CD4-positive, alpha-beta T cell treated with Interferon alpha-2 for 1 hour (primary cell): Measurements from ENCODE around the gene OR6X1.

Experiments
- DNase-seq, 2 donors: peaks; one replicate each; pipeline ENCODE4 v3.0.0-alpha.2; 2020 to 2022

OR6X1 gene, protein sequence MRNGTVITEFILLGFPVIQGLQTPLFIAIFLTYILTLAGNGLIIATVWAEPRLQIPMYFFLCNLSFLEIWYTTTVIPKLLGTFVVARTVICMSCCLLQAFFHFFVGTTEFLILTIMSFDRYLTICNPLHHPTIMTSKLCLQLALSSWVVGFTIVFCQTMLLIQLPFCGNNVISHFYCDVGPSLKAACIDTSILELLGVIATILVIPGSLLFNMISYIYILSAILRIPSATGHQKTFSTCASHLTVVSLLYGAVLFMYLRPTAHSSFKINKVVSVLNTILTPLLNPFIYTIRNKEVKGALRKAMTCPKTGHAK

DNA sequence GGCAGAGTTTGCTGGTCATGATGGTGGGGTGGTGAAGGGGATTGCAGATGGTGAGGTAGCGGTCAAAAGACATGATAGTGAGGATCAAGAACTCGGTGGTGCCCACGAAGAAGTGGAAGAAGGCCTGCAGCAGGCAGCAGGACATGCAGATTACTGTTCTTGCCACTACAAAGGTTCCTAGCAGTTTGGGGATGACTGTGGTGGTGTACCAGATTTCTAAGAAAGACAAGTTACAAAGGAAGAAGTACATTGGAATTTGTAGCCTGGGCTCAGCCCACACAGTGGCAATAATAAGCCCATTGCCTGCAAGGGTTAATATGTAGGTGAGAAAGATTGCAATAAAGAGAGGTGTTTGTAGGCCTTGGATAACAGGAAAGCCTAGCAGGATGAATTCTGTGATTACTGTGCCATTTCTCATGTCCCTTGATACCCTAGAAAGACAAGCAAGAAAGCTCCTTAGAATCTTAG lies at the start of gene OR6X1:
TSS of gene OR6X1 (minus strand) at position 418 of the 468 bp plus-strand sequence. CDS start at position 418, 0 bp downstream.
- DNase-seq: no peak

DNA sequence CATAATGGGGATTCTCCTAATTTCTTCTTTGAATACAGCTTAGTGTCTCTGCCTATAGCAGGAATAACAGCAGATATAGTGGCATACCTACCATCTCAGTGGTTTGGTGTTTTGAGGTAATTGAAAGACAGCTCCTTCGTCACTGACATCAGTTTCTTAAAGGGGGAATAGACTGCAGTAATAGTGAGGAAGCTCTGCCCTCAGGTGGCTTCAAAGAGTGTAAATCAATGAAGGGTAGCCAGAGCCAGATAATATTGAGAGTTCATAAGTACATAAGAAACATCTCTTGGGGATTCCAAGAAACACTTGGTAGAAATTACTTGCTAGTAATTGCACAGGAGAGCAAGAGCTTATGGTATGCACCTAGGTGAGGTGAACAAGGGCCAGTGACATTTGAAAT lies 47.4 kb upstream of the OR6X1 start:
- DNase-seq: no peak

DNA sequence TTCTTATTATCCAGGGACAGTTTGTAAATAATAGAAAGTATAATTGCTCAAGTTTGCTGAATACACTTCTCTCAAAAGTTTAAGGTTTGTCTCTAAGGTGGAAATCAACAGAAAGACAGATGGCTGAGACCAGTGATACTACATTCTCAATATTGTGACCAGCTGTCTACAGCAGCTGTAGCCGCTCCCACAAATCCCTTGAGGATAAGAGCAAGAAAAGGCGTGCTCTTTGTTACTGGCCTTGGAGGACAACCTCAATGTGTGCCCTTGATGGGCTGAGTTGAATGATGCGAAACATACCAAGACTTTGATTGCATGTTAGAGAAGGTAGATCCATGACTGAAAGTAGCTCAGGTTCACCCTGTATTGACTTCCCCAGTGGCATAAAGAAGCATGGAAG lies 45.7 kb upstream of the OR6X1 start:
- DNase-seq: no peak

DNA sequence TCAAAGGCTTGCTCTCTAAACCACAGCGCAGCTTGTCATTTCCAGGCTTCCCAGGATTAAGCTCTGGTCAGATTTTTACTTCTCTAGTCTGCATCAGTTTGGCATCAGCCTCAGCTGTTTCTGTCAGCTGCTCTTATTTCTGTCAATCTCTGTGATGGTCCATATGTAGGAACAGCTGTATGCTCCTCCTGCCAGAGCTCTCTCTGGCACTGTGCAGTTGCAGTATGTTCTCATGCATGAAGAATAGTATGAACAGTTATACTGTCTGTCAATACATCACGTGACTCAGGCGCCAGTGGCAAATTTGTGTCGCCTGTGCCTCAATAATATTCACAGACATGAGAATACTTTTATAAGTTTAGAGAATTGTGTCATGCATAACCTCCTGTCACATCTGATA lies 45.1 kb upstream of the OR6X1 start:
- DNase-seq: no peak

DNA sequence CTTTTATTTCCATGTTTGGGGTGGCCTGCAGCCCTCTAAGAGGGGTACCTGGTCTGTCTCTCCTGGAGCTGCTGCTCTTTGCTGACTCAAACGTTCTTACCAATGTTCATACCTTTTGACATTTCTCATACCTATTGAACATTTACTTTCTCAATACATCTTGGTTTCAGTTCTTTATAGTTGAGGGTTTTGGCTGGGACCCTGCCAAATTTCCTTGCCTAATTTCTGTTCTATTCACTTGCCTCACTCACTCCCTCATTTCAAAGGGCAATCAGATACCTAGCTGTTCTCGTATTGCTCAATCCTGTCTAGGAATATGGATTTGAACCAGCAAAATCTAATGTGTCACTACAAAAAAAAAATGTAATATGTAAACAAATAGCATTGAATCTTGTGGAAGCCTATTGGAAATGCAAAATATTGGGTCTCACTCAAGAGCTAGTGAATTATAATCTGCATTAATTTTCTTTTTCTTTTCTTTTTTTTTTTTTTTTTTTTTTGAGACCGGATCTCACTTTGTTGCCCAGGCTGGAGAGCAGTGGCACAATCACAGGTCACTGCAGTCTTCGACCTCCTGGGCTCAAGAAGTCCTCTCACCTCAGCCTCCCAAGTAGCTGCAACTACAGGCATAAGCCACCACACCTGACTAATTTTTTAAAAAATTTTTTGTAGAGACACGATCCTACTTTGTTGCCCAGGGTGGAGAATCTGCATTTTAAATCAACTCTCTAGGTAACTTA lies 44.4 kb upstream of the OR6X1 start:
- DNase-seq: no peak

DNA sequence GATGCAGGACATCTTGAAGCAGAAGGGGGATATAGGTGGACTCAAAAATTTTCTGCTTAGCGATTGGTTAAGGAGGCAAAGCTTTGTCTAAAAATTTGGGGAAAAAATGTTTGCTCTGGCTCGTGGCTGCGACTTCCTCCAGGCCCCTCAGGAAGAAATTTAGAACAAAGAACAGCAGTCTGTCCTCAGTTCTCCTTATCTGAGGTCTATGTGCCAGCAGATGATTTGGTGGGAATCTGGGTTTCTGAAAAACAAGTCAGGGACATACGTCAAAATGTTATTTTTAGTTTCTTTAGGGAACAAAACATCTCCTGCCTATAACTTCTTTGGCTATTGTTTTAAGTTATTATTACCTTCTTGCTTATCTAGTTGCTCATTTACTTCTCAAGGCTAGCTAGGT lies 43.8 kb upstream of the OR6X1 start:
- DNase-seq: no peak

DNA sequence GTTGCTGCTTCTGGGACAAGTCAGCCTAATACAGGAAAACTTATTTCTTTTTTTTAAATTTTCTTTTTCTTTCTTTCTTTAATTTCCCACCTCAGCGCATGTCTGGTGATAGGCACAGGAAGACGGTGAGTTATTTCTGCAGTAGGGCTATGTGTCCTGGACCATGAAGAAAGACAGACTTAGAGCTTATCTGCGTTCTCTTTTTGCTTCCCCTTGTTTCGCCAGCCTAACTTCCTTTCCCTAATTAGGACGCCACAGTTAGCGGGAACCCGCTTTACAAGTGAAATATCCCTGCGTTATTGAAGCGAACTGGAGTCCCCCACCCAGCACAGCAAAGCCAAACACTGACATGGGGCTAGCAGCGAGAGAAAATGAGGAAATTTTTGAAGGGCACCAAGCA lies 43.2 kb upstream of the OR6X1 start:
- DNase-seq: no peak

DNA sequence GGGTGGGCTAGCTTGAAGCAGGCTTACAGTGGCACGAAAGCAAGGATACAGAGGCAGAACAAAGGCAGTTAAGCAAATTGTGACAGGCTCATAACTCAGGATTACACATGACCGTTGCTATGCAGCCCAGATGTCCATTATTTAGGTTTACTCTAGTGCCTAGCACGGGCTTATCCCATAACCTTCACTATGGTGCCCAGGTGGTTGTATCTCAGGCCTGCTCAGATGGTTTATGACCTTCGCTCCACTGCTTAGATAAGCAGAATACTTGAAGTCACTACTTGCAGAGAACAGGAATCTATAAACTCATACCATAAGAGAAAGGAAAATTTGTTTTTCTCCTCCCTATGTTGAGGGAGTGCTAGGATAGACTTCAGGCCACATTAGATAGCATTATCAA lies 42.8 kb upstream of the OR6X1 start:
- DNase-seq: no peak

DNA sequence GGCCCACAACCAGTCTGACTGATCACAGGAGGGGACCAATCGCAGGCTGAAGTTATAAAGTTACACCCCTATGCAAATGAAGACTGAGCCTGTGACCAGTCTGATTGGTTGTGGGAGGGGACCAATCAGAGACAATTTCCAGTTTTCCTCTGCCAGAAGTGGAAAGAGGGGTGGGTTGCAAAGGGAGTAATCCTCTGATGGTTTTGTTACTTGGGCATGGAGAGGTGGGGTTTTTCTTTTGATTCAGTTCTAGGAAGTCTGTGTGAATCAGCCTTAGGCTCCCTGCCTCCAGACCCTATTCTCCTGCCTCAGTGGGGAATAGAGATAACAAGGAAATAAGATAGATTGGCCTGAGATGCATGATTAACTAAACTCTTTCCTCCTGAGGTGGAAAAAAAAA lies 41.9 kb upstream of the OR6X1 start:
- no peak for DNase-seq

DNA sequence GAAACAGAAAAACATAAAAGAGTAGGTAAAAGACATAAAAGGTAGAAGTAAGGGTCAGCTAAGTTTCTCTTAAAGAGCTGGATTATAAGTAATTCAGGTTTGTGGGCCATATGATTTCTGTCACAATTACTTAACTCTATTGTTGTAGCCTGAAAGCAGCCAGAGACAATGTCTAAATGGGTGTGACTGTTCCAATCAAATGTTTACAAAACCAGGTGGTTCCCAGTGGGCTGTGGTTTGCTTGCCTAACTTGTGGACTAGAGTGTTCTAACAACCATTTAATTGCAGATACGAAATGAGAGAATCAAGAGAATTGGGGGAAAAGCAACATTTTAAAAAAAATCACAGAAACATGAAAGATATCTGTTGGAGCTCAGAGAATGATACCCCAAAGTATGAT lies 29.2 kb upstream of the OR6X1 start:
- no peak for DNase-seq

DNA sequence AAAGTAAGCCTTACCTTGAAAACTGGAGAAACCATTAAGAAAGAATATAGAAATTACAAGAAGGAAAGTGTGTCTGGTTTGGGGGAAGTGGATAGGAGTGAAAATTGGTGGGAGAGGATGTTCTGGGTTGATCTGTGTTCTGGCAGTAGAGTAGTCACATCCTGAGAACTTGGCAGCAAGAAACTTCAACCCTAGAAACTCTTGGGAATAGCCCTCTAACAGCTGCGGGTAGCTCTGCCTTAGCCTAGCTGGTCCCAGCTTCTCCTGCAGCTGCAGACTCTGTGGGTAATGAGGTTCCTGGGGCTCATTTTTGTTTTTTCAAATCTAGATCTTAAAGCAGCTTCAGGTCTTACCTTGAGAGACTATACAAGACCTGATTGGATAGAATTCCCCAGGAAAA lies 24.2 kb upstream of the OR6X1 start:
- no peak for DNase-seq

DNA sequence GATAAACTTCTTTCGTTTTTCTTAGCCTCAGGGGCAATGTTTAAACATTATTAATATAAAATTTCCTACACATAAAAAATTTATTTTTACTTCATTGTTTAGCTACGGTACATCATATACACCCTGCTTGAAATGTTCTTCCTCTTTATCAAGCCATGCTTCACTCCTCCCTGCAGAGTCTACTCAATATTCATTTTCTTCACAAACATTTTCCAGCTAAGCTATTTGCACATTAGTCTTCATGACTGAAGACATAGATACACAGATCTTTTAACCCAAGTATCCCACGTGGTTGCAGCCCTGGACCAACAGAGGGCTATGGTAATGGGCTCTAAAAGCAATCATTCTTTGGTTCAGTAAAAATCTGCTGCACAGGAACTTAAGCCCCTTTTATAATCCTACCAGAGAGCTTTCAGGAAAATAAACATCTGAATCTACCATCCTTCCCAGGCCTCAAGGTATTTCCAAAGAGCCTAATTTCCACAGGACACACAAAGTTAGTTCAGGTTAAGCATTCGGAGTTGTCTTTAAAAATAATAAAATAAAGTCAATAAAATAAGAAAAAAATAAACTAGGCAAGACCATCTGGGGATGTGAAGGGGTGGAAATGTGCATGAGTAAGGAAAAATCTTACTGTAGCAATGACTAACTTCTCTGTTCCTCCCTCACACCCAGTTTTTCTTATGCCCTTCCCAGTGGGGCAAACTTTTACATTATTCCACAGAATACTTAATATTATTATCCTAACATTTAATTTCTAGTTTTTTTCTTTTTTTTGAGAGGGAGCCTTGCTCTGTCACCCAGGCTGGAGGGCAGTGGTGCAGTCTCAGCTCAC lies 21.6 kb upstream of the OR6X1 start:
- no peak for DNase-seq

DNA sequence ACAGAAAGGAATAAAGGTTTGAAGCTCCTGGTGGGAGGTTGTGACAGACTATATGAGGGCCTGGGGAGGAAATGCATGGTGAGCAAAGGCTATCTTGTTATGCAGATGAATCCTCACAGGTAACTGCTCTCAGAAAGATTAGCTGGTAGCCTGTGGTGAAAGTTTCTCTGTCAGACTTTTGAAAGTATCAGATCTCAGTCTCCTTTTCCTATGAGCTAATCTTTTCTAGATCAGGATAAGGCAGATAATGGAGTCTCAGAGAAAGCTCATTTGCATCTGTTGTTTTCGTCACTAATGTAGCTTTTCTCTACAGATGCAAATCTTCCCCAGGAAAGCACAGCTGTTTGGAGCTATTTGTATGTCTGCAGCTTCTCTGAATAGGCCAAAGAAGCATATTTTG lies 21.0 kb upstream of the OR6X1 start:
- DNase-seq: no peak

DNA sequence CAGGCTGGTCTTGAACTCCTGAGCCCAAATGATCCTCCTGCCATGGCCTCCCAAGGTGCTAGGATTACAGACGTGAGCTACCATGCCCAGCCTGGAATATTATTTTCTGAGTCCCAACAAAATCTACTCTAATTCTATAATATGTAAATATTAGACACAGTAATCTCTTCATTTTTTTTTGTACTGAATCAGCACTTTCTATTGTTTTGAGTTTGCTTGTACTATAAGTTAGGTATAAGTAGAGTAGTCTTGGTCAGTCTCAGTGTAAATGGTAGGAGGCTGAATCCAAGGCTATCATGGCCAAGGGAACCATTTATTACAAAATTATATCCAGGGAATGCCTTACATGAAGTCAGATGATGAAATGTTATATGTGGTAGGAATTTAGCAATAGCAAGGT lies 19.6 kb upstream of the OR6X1 start:
- DNase-seq: no peak

DNA sequence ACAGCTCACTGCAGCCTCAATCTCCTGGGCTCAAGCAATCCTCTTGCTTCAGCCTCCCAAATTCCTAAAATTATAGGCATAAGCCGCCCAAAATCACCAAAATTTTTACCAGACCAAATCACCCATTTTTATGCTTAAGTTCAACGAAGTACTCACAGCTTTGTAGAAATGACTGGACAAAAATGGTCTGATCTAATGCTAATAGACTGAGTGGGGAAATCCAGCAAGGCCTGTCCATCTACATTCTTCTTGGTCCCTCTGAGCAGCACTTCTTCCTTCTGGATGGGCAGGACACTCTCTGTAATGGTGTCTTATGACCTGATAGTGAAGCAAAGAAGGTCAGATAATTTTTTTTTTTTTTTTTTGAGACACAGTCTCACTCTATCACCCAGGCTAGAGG lies 18.7 kb upstream of the OR6X1 start:
- no peak for DNase-seq

DNA sequence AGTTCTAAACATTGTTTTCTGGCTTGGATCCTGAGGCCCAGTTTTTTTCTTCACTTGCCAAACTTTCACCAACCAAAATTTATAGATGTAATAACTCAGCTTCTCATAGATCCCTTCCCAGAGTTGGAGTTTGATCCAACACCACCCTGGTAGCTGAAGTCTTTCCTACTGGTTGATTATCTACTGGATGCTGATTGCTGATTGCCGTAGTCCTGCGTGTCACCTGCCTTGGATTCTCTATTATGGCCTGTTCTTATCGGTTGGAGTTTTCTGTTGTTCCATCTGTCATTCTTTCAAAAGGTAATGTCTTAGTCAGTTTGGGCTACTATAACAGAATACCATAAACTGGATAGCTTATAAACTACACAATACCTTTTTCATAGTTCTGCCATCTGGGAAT lies 17.3 kb upstream of the OR6X1 start:
- no peak for DNase-seq

DNA sequence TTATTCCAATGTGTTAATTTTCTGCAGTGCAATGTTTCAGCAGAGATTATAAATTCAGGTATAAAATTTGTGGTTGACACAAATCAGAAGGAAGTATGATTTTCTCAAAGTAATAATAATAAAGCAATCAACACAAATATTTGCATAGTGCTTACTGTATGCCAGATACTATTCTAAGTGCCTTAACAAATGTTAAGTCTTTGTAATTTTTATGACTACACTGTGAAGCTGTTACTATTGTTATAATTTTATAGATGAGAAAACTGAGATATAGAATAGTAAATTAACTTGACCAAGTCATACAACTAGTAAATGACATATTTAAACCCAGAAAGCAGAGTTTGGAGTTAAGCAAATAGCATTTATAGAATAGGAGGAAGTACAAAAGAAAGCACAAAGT lies 16.4 kb upstream of the OR6X1 start:
- DNase-seq: no peak

DNA sequence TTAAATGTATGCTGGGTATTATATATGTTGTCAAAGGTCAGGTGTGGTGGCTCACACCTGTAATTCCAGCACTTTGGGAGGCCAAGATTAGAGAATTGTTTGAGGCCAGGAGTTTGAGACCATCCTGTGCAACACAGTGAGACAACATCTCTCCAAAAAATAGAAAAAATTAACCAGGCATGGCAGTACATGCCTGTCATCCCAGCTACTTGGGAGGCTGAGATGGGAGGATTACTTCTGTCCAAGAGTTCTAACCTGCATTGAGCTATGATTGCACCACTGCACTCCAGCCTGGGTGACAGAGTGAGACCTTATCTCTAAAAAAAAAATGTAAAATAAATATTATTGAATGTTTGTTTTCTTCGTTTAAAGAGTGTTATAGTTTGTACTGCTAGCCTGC lies 11.3 kb upstream of the OR6X1 start:
- no peak for DNase-seq

DNA sequence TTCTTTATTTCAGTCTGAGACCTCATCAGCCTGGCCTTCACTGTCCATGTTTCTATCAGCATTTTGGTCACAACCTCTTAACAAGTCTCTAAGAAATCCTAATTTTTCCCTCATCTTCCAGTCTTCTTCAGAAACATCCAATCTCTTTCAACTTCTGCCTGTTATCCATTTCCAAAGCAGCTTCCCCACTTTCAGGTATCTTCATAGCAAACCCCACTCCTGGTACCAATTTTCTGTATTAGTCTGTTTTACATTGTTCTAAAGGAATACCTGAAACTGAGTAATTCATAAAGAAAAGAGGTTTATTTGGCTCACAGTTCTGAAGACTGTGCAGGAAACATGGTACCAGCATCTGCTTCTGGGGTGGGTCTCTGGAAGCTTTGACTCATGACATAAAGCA lies 8.1 kb upstream of the OR6X1 start:
- no peak for DNase-seq

DNA sequence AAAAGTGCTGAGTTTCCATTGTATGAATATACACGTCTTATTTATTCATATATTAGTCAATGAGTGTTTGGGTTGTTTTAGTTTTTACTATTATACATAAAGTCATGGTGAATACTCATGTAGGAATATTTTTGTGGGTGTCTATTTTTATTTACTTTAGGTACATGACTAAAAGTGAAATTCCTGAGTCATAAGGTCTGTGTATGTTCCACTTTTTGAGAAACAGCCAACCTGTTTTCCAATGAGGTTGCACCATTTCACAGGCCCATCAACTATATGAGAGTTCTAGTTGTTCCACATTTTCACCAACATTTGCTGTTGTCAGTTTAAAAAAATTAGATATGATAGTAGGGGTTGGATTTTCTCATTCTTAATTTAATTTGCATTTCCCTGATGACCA lies 6.6 kb upstream of the OR6X1 start:
- DNase-seq: no peak

DNA sequence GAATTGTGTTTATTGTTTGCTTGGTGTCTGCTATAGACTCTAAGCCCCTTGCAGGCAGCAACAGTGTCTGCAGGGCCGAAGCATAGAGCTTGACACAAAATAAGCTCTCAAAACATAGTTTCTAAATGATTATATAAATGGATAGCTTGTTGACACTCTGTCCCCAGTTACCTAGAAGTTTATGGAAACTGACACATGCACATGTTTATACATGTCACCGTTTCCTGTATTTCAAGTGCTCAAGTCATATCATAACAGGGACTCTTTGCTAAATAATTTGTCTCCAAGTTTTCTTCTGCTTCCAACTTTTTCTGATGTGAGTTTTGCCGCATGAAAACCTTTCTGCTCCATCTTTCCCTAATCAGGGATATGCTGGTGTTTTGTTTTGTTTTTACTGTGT lies 3.7 kb upstream of the OR6X1 start:
- DNase-seq: no peak

DNA sequence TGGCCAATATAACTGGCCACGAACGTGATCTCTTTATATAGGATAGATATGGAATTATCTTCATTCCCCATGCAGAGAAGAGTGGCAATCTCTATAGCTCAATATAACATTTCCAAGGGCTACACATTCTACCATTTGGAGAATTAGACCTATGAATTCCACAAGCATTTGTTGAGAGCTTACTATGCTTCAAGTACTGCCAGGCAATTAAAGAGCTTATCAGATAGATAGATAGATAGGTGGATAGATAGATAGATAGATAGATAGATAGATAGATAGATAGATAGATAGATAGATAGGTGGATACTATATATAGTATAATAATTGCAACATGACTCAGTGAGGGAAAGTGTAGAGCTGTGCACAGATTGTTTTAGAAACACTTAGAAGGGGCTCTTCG lies 1.5 kb upstream of the OR6X1 start:
- no peak for DNase-seq

DNA sequence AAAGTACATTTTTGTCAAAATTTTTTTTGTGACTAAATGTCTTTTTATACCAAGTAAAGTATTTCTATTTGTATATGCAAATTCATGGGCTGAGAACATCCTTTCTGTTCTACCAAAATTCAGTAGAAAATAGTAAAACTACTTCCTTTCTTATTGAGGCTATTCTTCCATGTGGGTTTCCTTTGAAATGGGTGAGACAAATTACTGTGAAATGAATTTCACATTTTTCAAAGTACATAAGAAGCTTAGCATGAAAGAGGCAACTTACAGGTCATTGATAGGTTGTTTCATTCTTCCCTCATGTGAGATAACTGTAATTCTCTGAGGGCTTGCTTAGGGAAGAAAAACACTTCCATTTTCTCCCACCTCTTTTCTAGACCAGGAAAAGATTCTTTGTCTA lies 1.0 kb upstream of the OR6X1 start:
- DNase-seq: no peak

DNA sequence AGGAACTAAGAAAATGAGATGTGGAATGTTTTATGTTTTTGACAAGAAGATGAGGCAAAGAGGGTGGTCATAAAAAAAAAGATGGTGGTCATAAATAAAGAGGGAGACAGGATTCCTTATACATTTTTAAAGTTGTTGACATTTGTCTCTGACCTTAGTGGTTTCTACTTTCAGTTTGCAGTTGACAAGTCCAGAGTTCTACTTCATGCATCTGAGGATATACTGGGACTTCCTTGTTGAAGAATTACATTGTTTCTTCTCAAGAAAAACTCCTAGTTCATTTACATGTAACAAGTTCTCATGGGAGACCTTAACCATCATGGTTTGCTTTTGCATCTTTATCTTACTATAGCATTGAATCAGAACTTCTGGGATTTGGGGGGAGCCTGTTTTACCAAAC lies 1.2 kb downstream of the OR6X1 start:
- DNase-seq: no peak
